ENCODE measurements around the gene AP5S1. TPM values are rescaled to one million over a fixed set of nuclear protein-coding genes. Genes with fewer than 3 reads are reported as not detected.
A peak's percentile ranks its signal among the peaks of the same experiment; 100 is the strongest.

Gene AP5S1
- total RNA-seq, 2 experiments from 2014 or later = 6.0 TPM

GRCh38 chr20:3846740-3847428 is 26.5 kb downstream of the AP5S1 start, which contains the start of gene MAVS:
Gene MAVS, plus strand, starts transcription at chr20:3846834. Its CDS starts 7,791 bp downstream, at chr20:3854625.
- ChIA-PET POLR2A (interaction anchor here (0.7 to 1.0 kb wide), 2 partner anchors 9 to 1757 kb away, joined by 3 read pairs; no protein-coding TSS in a partner anchor), CTCF (interaction anchor here (1.0 kb wide), 1 partner anchor 79 kb away, joined by 3 read pairs; the partner anchor contains the start of gene ADISSP)
- TF ChIP-seq CTCF (IDR thresholded peaks at IDR 0.05) = no peak
- peak; percentile 99 for ATAC-seq (ENCODE audit: poor library complexity)
- Histone ChIP-seq H3K27me3 (ENCODE audit: control insufficient read depth in 1 of 2, insufficient read depth in 2 of 2, low read length in 2 of 2) (no peaks in the 10 kb centered on the region), H3K27ac (ENCODE audit: low read depth in 1 of 2, low read length in 2 of 2) (peak within 1 kb of the TSS; percentile 74 to 75), H3K36me3 (ENCODE audit: insufficient read depth, low read length) (peaks cover 3% of the 10 kb centered on the region), H3K4me1 (ENCODE audit: insufficient read depth, low read length) (peaks cover 27% of the 10 kb centered on the region), H3K9me3 (ENCODE audit: control insufficient read depth in 1 of 2, insufficient read depth in 1 of 2, low read length in 2 of 2) (no peaks in the 10 kb centered on the region), H3K4me3 (ENCODE audit: low read length) (peak within 1 kb of the TSS; percentile 98)
- Mint-ChIP-seq H3K9me3 (no peaks in the 10 kb centered on the region), H3K36me3 (ENCODE audit: low read depth) (no peaks in the 10 kb centered on the region), H3K27me3 (no peaks in the 10 kb centered on the region), H3K4me3 (peak within 1 kb of the TSS; percentile 95), H3K27ac (peak within 1 kb of the TSS; percentile 92), H3K4me1 (ENCODE audit: low read depth) (peaks cover 26% of the 10 kb centered on the region)
- peak; percentile 66 to 93 (median 84) for DNase-seq
- intact Hi-C loops (cut with DNase I, micrococcal nuclease) = loop anchor here in 1 of 2 experiments (2.0 to 5.0 kb wide), 2 partner anchors 60 to 80 kb away; partner anchors contain the start of genes ADISSP and CENPB

- H3K9me3 ChIP-seq (ENCODE audit: control insufficient read depth in 1 of 2, insufficient read depth in 1 of 2, low read length in 2 of 2) = no peaks in the 10 kb centered on the region
- peak overlapping the region; percentile 98 for H3K4me3 ChIP-seq (ENCODE audit: low read length)
- POLR2A ChIA-PET = interaction anchor here (0.7 to 1.0 kb wide), 2 partner anchors 8 to 1757 kb away, joined by 3 read pairs; no protein-coding TSS in a partner anchor
- peak overlapping the region; percentile 95 for H3K4me3 Mint-ChIP-seq
- peak overlapping the region; percentile 92 for H3K27ac Mint-ChIP-seq
- H3K9me3 Mint-ChIP-seq = no peaks in the 10 kb centered on the region
- CTCF ChIA-PET = interaction anchor here (1.0 kb wide), 1 partner anchor 79 kb away, joined by 3 read pairs; the partner anchor contains the start of gene ADISSP
- DNase-seq = no peak
- H3K27ac ChIP-seq (ENCODE audit: low read depth in 1 of 2, low read length in 2 of 2) = peak overlapping the region; percentile 74 to 75
- H3K4me1 Mint-ChIP-seq (ENCODE audit: low read depth) = peaks cover 26% of the 10 kb centered on the region
- H3K36me3 ChIP-seq (ENCODE audit: insufficient read depth, low read length) = peaks cover 3% of the 10 kb centered on the region
- intact Hi-C loops (cut with DNase I, micrococcal nuclease) = loop anchor here in 1 of 2 experiments (2.0 to 5.0 kb wide), 2 partner anchors 61 to 80 kb away; partner anchors contain the start of genes ADISSP and CENPB
- H3K27me3 ChIP-seq (ENCODE audit: control insufficient read depth in 1 of 2, insufficient read depth in 2 of 2, low read length in 2 of 2) = no peaks in the 10 kb centered on the region
- H3K36me3 Mint-ChIP-seq (ENCODE audit: low read depth) = no peaks in the 10 kb centered on the region
- no peak for ATAC-seq (ENCODE audit: poor library complexity)
- no peak for TF ChIP-seq CTCF (IDR thresholded peaks at IDR 0.05)
- no peaks in the 10 kb centered on the region for H3K27me3 Mint-ChIP-seq
- peaks cover 27% of the 10 kb centered on the region for H3K4me1 ChIP-seq (ENCODE audit: insufficient read depth, low read length)
These were observed 27.1 kb downstream of the AP5S1 start for GRCh38 chr20:3847429-3847940.

GRCh38 chr20:3848565-3848964 is 28.2 kb downstream of the AP5S1 start:
- Histone ChIP-seq H3K4me1 (ENCODE audit: insufficient read depth, low read length) (peaks cover 27% of the 10 kb centered on the region), H3K4me3 (ENCODE audit: low read length) (no peak overlapping the region), H3K27ac (ENCODE audit: low read depth in 1 of 2, low read length in 2 of 2) (no peak overlapping the region), H3K27me3 (ENCODE audit: control insufficient read depth in 1 of 2, insufficient read depth in 2 of 2, low read length in 2 of 2) (no peaks in the 10 kb centered on the region), H3K36me3 (ENCODE audit: insufficient read depth, low read length) (peaks cover 3% of the 10 kb centered on the region), H3K9me3 (ENCODE audit: control insufficient read depth in 1 of 2, insufficient read depth in 1 of 2, low read length in 2 of 2) (no peaks in the 10 kb centered on the region)
- Mint-ChIP-seq H3K36me3 (ENCODE audit: low read depth) (no peaks in the 10 kb centered on the region), H3K9me3 (no peaks in the 10 kb centered on the region), H3K27ac (peak overlapping the region; percentile 92), H3K4me3 (peak overlapping the region; percentile 95), H3K27me3 (no peaks in the 10 kb centered on the region), H3K4me1 (ENCODE audit: low read depth) (peaks cover 26% of the 10 kb centered on the region)
- intact Hi-C loops (cut with DNase I, micrococcal nuclease) = loop anchor here in 1 of 2 experiments (5.0 kb wide), 1 partner anchor 81 kb away; the partner anchor contains the start of gene ADISSP
- DNase-seq = no peak
- CTCF ChIA-PET = interaction anchor here (0.7 kb wide), 1 partner anchor 71 kb away, joined by 3 read pairs; no protein-coding TSS in a partner anchor
- no peak for ATAC-seq (ENCODE audit: poor library complexity)
- POLR2A ChIA-PET = interaction anchor here (0.6 to 1.4 kb wide), 2 partner anchors 25 to 28 kb away, joined by 3 to 5 read pairs; partner anchors contain the start of gene AP5S1
- no peak for TF ChIP-seq CTCF (IDR thresholded peaks at IDR 0.05)
